Measurements from ENCODE around the gene FAM222A. TPM values are rescaled to one million over a fixed set of nuclear protein-coding genes. Genes with fewer than 3 reads are reported as not detected.

The FAM222A gene
- total RNA-seq, 2 donors from 2014 or later = 1.3 to 2.0 TPM

GRCh38 chr12:109770104-109770860, 56.7 kb downstream of the FAM222A start:
- H3K4me1 Mint-ChIP-seq = no peaks in the 10 kb centered on the region
- ATAC-seq = no peak
- no peak overlapping the region for H3K27ac Mint-ChIP-seq
- H3K4me3 Mint-ChIP-seq = no peak overlapping the region
- no peaks in the 10 kb centered on the region for H3K9me3 ChIP-seq (ENCODE audit: control insufficient read depth, low read length, poor library complexity, severe bottlenecking)
- no peak for DNase-seq
- H3K36me3 Mint-ChIP-seq (ENCODE audit: low read depth) = no peaks in the 10 kb centered on the region
- H3K27me3 Mint-ChIP-seq = peaks cover 9% of the 10 kb centered on the region

DNA sequence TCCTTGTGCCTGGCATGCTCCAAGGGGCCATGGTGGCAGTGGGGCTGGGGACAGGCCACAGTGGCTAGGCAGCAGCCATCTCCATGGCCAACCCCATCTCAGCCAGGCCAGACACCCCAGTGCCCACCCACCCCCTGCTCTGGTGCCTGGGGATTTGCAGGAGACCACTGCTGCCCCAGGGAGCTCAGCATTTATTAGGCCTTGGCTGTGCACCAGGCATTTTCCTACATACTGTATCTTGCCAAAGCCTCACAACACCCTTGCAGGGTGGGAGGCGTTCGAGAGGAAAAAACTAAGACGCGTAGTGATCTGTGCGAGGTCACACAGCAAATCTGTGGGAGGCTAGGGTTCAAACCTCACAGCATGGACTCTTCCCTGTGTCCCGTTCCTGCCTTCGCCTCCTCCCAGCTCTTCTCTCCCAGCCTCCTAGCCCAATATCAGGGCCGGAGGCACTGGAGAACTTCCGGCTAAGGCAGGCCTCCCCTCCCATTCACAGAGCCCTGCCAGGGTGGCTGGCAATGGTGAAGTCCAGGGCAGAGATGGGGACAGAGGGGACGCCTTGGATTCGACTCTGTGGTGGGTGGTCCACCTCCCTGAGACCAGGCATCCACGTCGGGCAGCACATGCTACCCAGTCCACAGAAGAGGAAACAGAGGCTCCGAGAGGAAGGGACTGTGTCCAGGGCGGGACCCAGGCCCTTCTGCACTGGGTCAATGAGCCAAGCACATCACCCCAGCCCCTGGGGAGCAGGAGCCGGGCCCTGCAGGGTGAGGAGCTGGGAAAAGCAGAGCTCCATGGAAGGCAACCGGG, 57.4 kb downstream of the FAM222A start:
- no peaks in the 10 kb centered on the region for H3K4me1 Mint-ChIP-seq
- no peaks in the 10 kb centered on the region for H3K36me3 Mint-ChIP-seq (ENCODE audit: low read depth)
- H3K27ac Mint-ChIP-seq = no peak overlapping the region
- DNase-seq (peak in 1 of 3 donors; percentile 5), ATAC-seq (no peak)
- no peaks in the 10 kb centered on the region for H3K9me3 ChIP-seq (ENCODE audit: control insufficient read depth, low read length, poor library complexity, severe bottlenecking)
- no peak overlapping the region for H3K4me3 Mint-ChIP-seq
- H3K27me3 Mint-ChIP-seq = peaks cover 9% of the 10 kb centered on the region

DNA sequence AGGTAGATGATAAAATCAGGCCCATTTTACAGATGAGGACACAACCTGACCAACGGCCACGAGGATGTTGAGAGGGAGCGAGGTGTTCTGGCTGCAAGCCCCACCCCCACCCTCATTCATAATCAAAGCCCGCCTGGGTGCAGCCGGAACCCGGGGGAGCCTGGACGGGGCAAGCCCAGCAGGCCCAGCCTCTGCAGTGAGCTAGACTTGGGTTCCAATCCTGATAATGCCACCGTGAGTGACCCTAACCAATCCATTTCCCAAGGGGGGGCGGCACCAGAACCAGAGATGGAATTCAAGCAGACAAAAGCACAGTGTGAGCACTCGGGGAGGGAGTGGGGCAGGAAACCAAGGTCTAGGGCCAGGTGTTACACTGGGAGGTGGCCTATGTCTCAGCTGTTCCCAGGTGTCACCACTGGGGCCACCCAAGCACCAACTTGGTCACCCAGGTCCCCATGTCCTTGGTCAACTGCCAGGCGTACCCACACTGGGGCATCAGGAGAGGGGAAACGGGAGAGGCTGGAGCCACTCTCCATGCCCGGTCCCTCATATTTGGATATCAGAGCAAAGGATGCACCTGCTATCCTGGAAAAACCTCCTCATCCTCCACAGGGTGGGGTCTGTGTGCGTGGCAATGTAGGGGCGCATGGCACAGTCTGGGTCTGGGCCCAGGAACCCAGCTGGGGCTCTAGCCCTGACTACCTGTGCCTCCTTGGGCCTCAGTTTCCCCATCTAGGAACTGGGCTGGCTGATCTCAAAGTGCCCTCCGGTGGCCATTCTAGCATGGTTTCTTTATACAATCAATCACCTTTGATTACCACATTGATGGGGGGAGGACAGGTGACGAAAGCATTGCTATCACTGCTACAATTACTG, 58.4 kb downstream of the FAM222A start:
- ATAC-seq = no peak
- H3K27ac Mint-ChIP-seq = no peak overlapping the region
- H3K4me1 Mint-ChIP-seq = no peaks in the 10 kb centered on the region
- DNase-seq = peak in 1 of 3 donors; percentile 4
- H3K27me3 Mint-ChIP-seq = peaks cover 9% of the 10 kb centered on the region
- H3K36me3 Mint-ChIP-seq (ENCODE audit: low read depth) = no peaks in the 10 kb centered on the region
- H3K4me3 Mint-ChIP-seq = no peak overlapping the region
- no peaks in the 10 kb centered on the region for H3K9me3 ChIP-seq (ENCODE audit: control insufficient read depth, low read length, poor library complexity, severe bottlenecking)

DNA sequence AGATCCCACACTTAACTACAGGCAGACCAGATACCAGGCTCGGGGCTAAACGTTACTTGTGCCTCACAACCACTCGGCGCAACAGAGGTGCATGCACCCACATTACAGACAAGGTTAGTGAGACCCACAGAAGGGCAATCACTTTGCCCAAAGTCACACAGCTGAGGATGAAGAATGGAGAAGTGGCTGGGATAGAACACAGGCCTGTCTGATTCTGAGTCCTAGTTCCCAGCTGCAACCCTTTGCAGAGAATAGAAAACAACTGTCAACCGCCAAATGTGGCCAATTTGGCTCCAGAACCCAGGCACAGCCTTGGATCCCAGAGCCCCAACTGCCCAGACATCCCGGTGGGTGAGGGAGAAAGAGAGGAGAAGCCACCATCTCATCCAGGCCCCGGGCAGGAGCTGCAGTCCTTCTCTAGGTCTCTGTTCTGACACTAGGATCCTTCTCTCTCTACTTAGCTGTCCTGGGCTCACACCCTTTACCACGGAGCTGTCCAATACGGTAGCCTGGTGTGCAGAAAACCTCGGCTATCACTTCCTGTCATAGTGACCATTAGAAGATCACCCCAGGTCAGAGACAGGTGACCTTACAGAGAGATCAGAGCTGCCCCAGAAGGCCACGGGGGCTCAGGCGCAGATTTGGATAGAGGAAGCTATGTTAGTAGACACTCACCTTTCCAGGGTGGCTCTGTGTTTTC, 59.1 kb downstream of the FAM222A start:
- H3K4me1 Mint-ChIP-seq = peaks cover 5% of the 10 kb centered on the region
- H3K9me3 ChIP-seq (ENCODE audit: control insufficient read depth, low read length, poor library complexity, severe bottlenecking) = no peaks in the 10 kb centered on the region
- ATAC-seq = no peak
- no peak for DNase-seq
- H3K27ac Mint-ChIP-seq = no peak overlapping the region
- peaks cover 9% of the 10 kb centered on the region for H3K27me3 Mint-ChIP-seq
- H3K4me3 Mint-ChIP-seq = no peak overlapping the region
- H3K36me3 Mint-ChIP-seq (ENCODE audit: low read depth) = no peaks in the 10 kb centered on the region

GRCh38 chr12:109773384-109774011, 59.9 kb downstream of the FAM222A start:
- Mint-ChIP-seq H3K4me1 (peaks cover 5% of the 10 kb centered on the region), H3K4me3 (no peak overlapping the region), H3K36me3 (ENCODE audit: low read depth) (no peaks in the 10 kb centered on the region), H3K27ac (no peak overlapping the region), H3K27me3 (peaks cover 9% of the 10 kb centered on the region)
- H3K9me3 ChIP-seq (ENCODE audit: control insufficient read depth, low read length, poor library complexity, severe bottlenecking) = no peaks in the 10 kb centered on the region
- DNase-seq = peak in 1 of 3 donors; percentile 4
- no peak for ATAC-seq

GRCh38 chr12:109775172-109775881, 61.7 kb downstream of the FAM222A start:
- Mint-ChIP-seq H3K4me3 (no peak overlapping the region), H3K4me1 (peaks cover 5% of the 10 kb centered on the region), H3K27me3 (peaks cover 9% of the 10 kb centered on the region), H3K27ac (no peak overlapping the region), H3K36me3 (ENCODE audit: low read depth) (no peaks in the 10 kb centered on the region)
- DNase-seq (peak; percentile 49 to 61 (median 53)), ATAC-seq (peak; percentile 84)
- H3K9me3 ChIP-seq (ENCODE audit: control insufficient read depth, low read length, poor library complexity, severe bottlenecking) = no peaks in the 10 kb centered on the region

DNA sequence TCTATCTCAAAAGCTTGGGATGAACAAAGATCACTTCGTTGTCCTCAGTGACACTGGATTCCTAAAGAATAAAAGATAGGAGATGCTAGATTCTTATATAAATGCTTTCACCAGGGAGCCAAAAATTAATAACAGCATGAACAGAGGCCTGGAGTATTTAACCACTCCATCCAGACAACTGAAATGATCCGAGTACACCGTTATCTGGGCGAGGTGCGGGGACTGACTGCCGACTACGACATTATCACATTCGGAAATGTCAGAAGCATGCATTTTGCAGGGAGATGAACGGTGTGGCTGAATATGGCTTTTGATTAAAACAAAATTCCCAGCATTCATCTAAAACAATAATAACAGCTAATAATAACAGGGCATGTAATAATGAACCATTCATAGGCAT, 63.0 kb downstream of the FAM222A start:
- ATAC-seq (no peak), DNase-seq (no peak)
- no peak overlapping the region for H3K27ac Mint-ChIP-seq

GRCh38 chr12:109777544-109777943, 63.9 kb downstream of the FAM222A start:
- H3K4me3 Mint-ChIP-seq = peak overlapping the region; percentile 81
- H3K9me3 ChIP-seq (ENCODE audit: control insufficient read depth, low read length, poor library complexity, severe bottlenecking) = no peaks in the 10 kb centered on the region
- DNase-seq = no peak
- H3K36me3 Mint-ChIP-seq (ENCODE audit: low read depth) = no peaks in the 10 kb centered on the region
- H3K27ac Mint-ChIP-seq = peak overlapping the region; percentile 87
- peak; percentile 78 for ATAC-seq
- peaks cover 5% of the 10 kb centered on the region for H3K4me1 Mint-ChIP-seq
- peaks cover 5% of the 10 kb centered on the region for H3K27me3 Mint-ChIP-seq

More for the DNA sequence above, 63.0 kb downstream of the FAM222A start:
- peaks cover 5% of the 10 kb centered on the region for H3K4me1 Mint-ChIP-seq
- H3K9me3 ChIP-seq (ENCODE audit: control insufficient read depth, low read length, poor library complexity, severe bottlenecking) = no peaks in the 10 kb centered on the region
- no peak overlapping the region for H3K4me3 Mint-ChIP-seq
- peaks cover 9% of the 10 kb centered on the region for H3K27me3 Mint-ChIP-seq
- H3K36me3 Mint-ChIP-seq (ENCODE audit: low read depth) = no peaks in the 10 kb centered on the region

DNA sequence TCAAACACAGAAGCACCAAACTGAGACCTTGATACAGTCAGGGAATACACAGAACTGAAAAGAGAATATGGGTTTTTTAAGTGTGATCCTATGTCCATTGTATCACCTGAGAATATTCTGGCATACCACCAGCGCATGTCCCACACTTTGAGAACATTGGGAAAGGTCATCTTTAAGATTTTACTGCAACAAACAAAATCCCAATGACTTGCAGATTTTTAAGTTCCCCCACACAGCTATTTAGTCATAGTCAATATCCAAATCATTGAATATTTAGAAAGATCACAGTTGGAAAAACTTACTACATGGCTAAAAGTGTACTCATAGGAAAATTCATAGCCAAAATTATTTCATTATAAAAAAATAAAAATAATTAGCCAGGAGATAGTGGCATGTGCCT, 65.1 kb downstream of the FAM222A start:
- H3K9me3 ChIP-seq (ENCODE audit: control insufficient read depth, low read length, poor library complexity, severe bottlenecking) = no peaks in the 10 kb centered on the region

GRCh38 chr12:109779382-109779781, 65.8 kb downstream of the FAM222A start:
- Mint-ChIP-seq H3K4me1 (peaks cover 5% of the 10 kb centered on the region), H3K27me3 (no peaks in the 10 kb centered on the region), H3K4me3 (no peak overlapping the region), H3K36me3 (ENCODE audit: low read depth) (no peaks in the 10 kb centered on the region), H3K27ac (no peak overlapping the region)
- no peaks in the 10 kb centered on the region for H3K9me3 ChIP-seq (ENCODE audit: control insufficient read depth, low read length, poor library complexity, severe bottlenecking)
- ATAC-seq = no peak
- DNase-seq = no peak

More for the DNA sequence above, 65.1 kb downstream of the FAM222A start:
- Mint-ChIP-seq H3K4me1 (peaks cover 5% of the 10 kb centered on the region), H3K27me3 (no peaks in the 10 kb centered on the region), H3K27ac (no peak overlapping the region), H3K36me3 (ENCODE audit: low read depth) (no peaks in the 10 kb centered on the region), H3K4me3 (no peak overlapping the region)
- DNase-seq = no peak
- ATAC-seq = no peak

- ATAC-seq = no peak
- Mint-ChIP-seq H3K4me1 (peaks cover 5% of the 10 kb centered on the region), H3K4me3 (no peak overlapping the region), H3K27me3 (peaks cover 8% of the 10 kb centered on the region), H3K27ac (no peak overlapping the region), H3K36me3 (ENCODE audit: low read depth) (no peaks in the 10 kb centered on the region)
- DNase-seq = no peak
- no peaks in the 10 kb centered on the region for H3K9me3 ChIP-seq (ENCODE audit: control insufficient read depth, low read length, poor library complexity, severe bottlenecking)
These were observed 68.2 kb downstream of the FAM222A start for GRCh38 chr12:109781668-109782325.
